ENCODE measurements around the gene TMEM225B.

GRCh38 chr7:99558306-99559174 is 39.5 kb upstream of the TMEM225B start, which contains the start of gene ZNF655:
- TF ChIP-seq CTCF (IDR thresholded peaks at IDR 0.05; ENCODE audit: low read depth, low read length) (no peak), EZH2phosphoT487 (IDR thresholded peaks at IDR 0.05; ENCODE audit: low read depth) (no peak)

All from OCI-LY3 (cell line).